ENCODE measurements around the gene SEZ6. TPM values are rescaled to one million over a fixed set of nuclear protein-coding genes. Genes with fewer than 3 reads are reported as not detected.

Gene SEZ6
- total RNA-seq, 3 donors from 2014 or later = 0.31 to 1.0 TPM; not detected in 1

GRCh38 chr17:28953444-28954118, 52.3 kb downstream of the SEZ6 start:
- Histone ChIP-seq H3K36me3 (ENCODE audit: low read depth) (no peaks in the 10 kb centered on the region), H3K4me3 (no peak overlapping the region), H3K9me3 (no peaks in the 10 kb centered on the region), H3K4me1 (ENCODE audit: low read depth) (peaks cover 6% of the 10 kb centered on the region)
- TF ChIP-seq, protein P1, sequence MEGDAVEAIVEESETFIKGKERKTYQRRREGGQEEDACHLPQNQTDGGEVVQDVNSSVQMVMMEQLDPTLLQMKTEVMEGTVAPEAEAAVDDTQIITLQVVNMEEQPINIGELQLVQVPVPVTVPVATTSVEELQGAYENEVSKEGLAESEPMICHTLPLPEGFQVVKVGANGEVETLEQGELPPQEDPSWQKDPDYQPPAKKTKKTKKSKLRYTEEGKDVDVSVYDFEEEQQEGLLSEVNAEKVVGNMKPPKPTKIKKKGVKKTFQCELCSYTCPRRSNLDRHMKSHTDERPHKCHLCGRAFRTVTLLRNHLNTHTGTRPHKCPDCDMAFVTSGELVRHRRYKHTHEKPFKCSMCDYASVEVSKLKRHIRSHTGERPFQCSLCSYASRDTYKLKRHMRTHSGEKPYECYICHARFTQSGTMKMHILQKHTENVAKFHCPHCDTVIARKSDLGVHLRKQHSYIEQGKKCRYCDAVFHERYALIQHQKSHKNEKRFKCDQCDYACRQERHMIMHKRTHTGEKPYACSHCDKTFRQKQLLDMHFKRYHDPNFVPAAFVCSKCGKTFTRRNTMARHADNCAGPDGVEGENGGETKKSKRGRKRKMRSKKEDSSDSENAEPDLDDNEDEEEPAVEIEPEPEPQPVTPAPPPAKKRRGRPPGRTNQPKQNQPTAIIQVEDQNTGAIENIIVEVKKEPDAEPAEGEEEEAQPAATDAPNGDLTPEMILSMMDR (IDR thresholded peaks at IDR 0.05) = peak; percentile 77
- intact Hi-C loops (cut with DNase I, micrococcal nuclease) = no loop called here
- DNase-seq = peak in 1 of 3 donors; percentile 76
- ATAC-seq = no peak

DNA sequence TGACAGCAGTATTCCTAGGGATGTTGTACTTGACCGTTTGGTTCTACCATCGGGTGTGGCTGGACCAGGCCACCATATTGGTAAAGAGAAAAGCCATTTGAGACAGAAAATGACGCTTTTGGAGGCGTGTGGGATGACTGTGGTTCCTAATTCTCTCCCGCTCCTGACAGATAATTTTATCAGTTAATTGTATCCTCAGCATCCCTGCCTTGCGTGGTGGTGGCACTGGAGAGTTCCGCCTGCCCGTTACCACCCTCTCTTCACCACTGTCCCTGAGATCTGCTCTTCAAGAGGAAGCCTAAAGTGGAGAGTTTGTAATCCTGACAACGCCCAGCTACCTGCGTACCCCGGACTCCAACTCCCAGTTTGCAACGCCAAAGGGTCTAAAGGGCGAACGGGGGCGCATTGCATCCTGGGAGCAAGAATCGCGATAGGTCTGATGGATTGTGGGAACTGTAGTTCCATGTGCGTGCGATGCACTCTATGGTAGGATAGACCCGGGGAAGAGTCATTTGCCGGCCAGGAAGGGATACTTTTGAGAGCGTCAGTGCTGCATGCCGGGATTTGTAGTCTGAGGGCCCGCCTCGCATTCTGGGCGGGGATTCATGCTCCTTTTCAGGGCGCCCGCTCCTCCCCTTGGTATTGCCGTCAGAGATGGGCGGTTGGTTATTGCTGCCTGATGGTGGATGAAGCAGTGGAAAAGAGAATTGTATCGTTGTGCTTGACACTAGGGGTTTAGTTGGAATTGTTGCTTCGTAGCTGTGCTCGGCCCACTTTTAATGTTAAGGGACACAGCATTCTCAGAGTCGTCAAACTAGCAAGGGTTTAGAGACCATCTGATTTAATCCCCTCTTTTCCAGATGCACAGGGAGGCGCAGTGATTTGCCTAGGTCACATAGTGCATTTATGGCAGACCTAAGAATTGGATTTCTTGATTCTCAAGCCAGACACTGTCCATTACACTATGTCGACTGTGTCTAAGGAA, 53.5 kb downstream of the SEZ6 start:
- Histone ChIP-seq H3K4me3 (peak overlapping the region; percentile 54), H3K36me3 (ENCODE audit: low read depth) (no peaks in the 10 kb centered on the region), H3K4me1 (ENCODE audit: low read depth) (peaks cover 16% of the 10 kb centered on the region), H3K9me3 (no peaks in the 10 kb centered on the region)
- intact Hi-C loops (cut with DNase I, micrococcal nuclease) = no loop called here
- DNase-seq (peak; percentile 94 to 98 (median 97)), ATAC-seq (peak; percentile 78)
- TF ChIP-seq, protein P1 (IDR thresholded peaks at IDR 0.05) = no peak

- ATAC-seq = peak; percentile 81
Measured at GRCh38 chr17:28951428-28951990, 54.3 kb downstream of the SEZ6 start, which contains the start of gene PHF12. Gene PHF12 (minus strand): TSS chr17:28951518. CDS start chr17:28950960, 558 bp downstream.

DNA sequence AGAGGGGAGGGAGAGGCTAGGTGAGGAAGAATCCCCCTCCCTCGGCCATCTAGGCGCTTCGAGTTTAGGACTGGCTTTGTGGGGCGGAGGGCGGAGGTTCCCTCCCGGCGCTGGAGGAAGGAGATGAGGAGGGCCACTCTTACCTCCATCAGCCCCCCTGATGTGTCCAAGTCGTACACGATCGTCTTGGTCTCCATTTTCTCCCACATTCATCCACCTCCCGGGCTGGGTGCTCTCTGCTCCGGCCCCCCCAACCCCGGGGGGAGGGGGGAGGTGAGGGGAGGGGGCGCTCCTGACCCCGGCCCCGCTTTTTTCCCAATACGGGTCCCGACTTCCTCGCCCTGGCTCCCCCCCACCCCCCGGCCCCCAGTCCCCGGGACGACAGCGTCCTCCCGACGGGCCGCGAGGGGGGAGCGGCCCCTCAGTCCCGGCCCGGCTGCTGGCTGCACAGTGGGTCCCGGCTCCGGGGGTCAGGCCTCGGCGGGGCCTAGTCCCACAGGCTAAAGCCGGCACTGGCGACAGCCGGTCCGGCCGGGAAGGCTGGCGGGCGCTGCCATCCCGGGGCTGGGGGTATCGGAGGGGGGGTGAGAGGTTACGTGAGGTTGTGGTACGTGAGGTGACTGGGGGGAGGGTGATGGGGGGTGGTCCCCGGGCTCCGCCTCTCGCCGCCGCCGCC, 54.9 kb downstream of the SEZ6 start:
- Histone ChIP-seq H3K4me3 (peak overlapping the region; percentile 54), H3K4me1 (ENCODE audit: low read depth) (peaks cover 26% of the 10 kb centered on the region), H3K36me3 (ENCODE audit: low read depth) (no peaks in the 10 kb centered on the region), H3K9me3 (no peaks in the 10 kb centered on the region)
- TF ChIP-seq, protein P1 (IDR thresholded peaks at IDR 0.05) = no peak
- intact Hi-C loops (cut with DNase I, micrococcal nuclease) = no loop called here
- peak in 1 of 3 donors; percentile 42 for DNase-seq
- ATAC-seq = no peak

More at GRCh38 chr17:28951428-28951990, 54.3 kb downstream of the SEZ6 start, which contains the start of gene PHF12:
- no peaks in the 10 kb centered on the region for H3K36me3 ChIP-seq (ENCODE audit: low read depth)
- H3K9me3 ChIP-seq = no peaks in the 10 kb centered on the region
- peak; percentile 98 to 100 (median 99) for DNase-seq
- TF ChIP-seq, protein P1 (IDR thresholded peaks at IDR 0.05) = no peak
- peak within 1 kb of the TSS; percentile 54 for H3K4me3 ChIP-seq
- peaks cover 20% of the 10 kb centered on the region for H3K4me1 ChIP-seq (ENCODE audit: low read depth)
- intact Hi-C loops (cut with DNase I, micrococcal nuclease) = no loop called here
